ENCODE measurements around the gene KPNA3.

The KPNA3 gene

DNA sequence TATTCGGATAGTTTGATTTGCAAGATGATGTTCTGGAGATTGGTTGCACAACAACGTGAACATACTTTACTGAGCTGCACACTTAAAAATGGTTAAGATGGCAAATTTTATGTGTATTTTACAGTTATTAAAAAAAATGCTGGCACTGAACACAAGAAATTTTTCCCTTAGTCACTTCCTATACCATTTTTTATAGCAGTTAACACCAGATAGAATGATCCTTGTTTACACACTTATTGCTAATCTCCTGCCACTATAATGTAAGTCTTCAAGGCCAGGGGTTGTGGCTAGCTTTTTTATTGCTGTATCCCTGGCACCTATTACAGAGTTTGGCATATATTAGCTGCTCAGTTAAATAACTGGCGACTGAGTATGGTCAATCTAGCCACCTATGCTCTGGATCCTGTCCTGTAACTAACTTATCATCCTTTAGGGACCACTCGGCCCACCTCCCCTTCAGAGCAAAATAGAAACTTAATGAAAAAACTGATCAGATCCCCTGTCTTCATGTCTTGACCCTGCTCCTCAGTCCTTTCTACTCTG, 99.2 kb downstream of the KPNA3 start:
- Histone ChIP-seq H2AK5ac (ENCODE audit: low read length) (no peak overlapping the region), H3K79me1 (ENCODE audit: low read length) (peaks cover 4% of the 10 kb centered on the region), H4K91ac (ENCODE audit: low read depth, low read length) (no peak overlapping the region), H4K12ac (ENCODE audit: low read depth, low read length) (no peak overlapping the region), H3K9me3 (ENCODE audit: insufficient read depth, low read depth, low read length) (no peaks in the 10 kb centered on the region), H2BK5ac (ENCODE audit: low read depth, low read length, poor library complexity) (no peak overlapping the region), H2BK12ac (ENCODE audit: low read length) (no peak overlapping the region), H3K4me3 (ENCODE audit: low read depth, low read length) (no peak overlapping the region), H3K27me3 (ENCODE audit: insufficient read depth, low read length) (no peaks in the 10 kb centered on the region), H2BK120ac (ENCODE audit: insufficient read depth, low read length, poor library complexity) (no peak overlapping the region), H3K14ac (ENCODE audit: low read length) (no peak overlapping the region), H3K9ac (ENCODE audit: low read length) (no peak overlapping the region), H3K36me3 (ENCODE audit: control insufficient read depth in 1 of 2, insufficient read depth in 2 of 2, low read length in 2 of 2) (peaks cover 2 to 3% of the 10 kb centered on the region in 2 experiments), H3K4me1 (ENCODE audit: control insufficient read depth in 1 of 2, insufficient read depth in 2 of 2, low read length in 2 of 2) (peaks cover 1 to 2% of the 10 kb centered on the region in 2 experiments), H3K27ac (ENCODE audit: low read depth, low read length) (no peak overlapping the region), H3K18ac (ENCODE audit: low read length) (no peak overlapping the region), H3K23ac (ENCODE audit: low read length) (no peak overlapping the region), H3K4me2 (ENCODE audit: low read length) (no peak overlapping the region), H3K4ac (ENCODE audit: low read depth, low read length) (no peak overlapping the region), H2AFZ (ENCODE audit: insufficient read depth, low read length, poor library complexity) (no peak overlapping the region), H3K79me2 (ENCODE audit: control insufficient read depth, insufficient read depth, low read length, poor library complexity) (no peaks in the 10 kb centered on the region), H4K8ac (ENCODE audit: low read depth, low read length) (no peak overlapping the region)
- DNase-seq: no peak
- WGBS (ENCODE audit: extremely low coverage, insufficient coverage, insufficient read length): no CpG with 5 or more reads among the region's 4 CpGs

DNA sequence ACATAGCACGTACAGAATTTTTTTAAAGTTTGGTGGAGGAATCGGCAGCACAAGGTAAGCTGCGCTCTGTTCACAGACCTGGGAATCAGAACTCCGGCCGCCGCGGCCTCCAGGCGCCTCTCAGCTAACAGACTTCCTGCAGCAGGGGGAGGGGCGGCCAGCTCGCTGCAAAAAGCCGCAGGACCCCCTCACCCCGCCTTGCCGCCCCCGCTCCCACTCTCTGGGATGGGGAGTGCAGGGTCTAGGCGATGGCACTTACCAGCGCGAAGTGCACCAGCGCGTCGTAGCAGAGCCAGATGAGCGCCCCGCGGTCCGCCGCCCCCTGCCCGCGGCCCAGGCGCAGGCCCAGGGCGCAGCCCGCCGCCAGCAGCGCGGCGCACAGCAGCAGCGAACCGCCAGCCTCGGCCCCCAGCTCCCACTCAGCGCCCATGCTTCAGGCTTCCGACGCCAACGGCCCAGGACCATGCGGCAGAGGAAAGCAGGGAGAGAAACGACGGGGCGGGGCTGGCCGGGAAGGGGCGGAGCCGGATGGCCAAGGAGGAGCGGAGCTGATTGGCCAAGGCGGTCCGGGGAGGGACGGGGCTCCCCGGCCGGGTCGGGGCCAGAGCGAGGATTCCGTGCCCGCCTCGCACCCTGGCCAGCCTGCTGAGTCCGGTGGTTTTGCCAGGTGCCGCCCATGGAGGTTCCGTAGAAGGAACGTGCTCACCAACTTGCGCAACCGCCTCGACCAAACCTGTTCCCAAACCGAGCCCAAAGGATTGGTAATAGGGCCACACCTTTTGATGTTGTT, 101.3 kb downstream of the KPNA3 start, which contains the start of gene EBPL:
Gene EBPL, minus strand, starts transcription at position 492 of the 790 bp plus-strand sequence. Its CDS starts 62 bp downstream, at position 430.
- Histone ChIP-seq H3K9me3 (ENCODE audit: insufficient read depth, low read depth, low read length) (no peaks in the 10 kb centered on the region), H3K4ac (ENCODE audit: low read depth, low read length) (no peak within 1 kb of the TSS), H3K4me3 (ENCODE audit: low read depth, low read length) (peak within 1 kb of the TSS; percentile 77), H3K14ac (ENCODE audit: low read length) (peak within 1 kb of the TSS; percentile 85), H3K36me3 (ENCODE audit: control insufficient read depth in 1 of 2, insufficient read depth in 2 of 2, low read length in 2 of 2) (peaks cover 0 to 1% of the 10 kb centered on the region in 2 experiments), H3K27me3 (ENCODE audit: insufficient read depth, low read length) (no peaks in the 10 kb centered on the region), H3K18ac (ENCODE audit: low read length) (peak within 1 kb of the TSS; percentile 55), H3K79me1 (ENCODE audit: low read length) (peaks cover 4% of the 10 kb centered on the region), H3K4me2 (ENCODE audit: low read length) (peak within 1 kb of the TSS; percentile 84), H2BK12ac (ENCODE audit: low read length) (no peak within 1 kb of the TSS), H2AK5ac (ENCODE audit: low read length) (no peak within 1 kb of the TSS), H3K9ac (ENCODE audit: low read length) (peak within 1 kb of the TSS; percentile 42), H3K27ac (ENCODE audit: low read depth, low read length) (peak within 1 kb of the TSS; percentile 83), H2BK5ac (ENCODE audit: low read depth, low read length, poor library complexity) (peak within 1 kb of the TSS; percentile 28), H2BK120ac (ENCODE audit: insufficient read depth, low read length, poor library complexity) (no peak within 1 kb of the TSS), H3K4me1 (ENCODE audit: control insufficient read depth in 1 of 2, insufficient read depth in 2 of 2, low read length in 2 of 2) (peaks cover 3 to 5% of the 10 kb centered on the region in 2 experiments), H3K79me2 (ENCODE audit: control insufficient read depth, insufficient read depth, low read length, poor library complexity) (no peaks in the 10 kb centered on the region), H4K12ac (ENCODE audit: low read depth, low read length) (peak within 1 kb of the TSS; percentile 39), H4K8ac (ENCODE audit: low read depth, low read length) (peak within 1 kb of the TSS; percentile 40), H4K91ac (ENCODE audit: low read depth, low read length) (peak within 1 kb of the TSS; percentile 50), H3K23ac (ENCODE audit: low read length) (no peak within 1 kb of the TSS), H2AFZ (ENCODE audit: insufficient read depth, low read length, poor library complexity) (peak within 1 kb of the TSS; percentile 93)
- WGBS (ENCODE audit: extremely low coverage, insufficient coverage, insufficient read length): no CpG with 5 or more reads among the region's 67 CpGs
- peak; percentile 86 to 93 for DNase-seq

DNA sequence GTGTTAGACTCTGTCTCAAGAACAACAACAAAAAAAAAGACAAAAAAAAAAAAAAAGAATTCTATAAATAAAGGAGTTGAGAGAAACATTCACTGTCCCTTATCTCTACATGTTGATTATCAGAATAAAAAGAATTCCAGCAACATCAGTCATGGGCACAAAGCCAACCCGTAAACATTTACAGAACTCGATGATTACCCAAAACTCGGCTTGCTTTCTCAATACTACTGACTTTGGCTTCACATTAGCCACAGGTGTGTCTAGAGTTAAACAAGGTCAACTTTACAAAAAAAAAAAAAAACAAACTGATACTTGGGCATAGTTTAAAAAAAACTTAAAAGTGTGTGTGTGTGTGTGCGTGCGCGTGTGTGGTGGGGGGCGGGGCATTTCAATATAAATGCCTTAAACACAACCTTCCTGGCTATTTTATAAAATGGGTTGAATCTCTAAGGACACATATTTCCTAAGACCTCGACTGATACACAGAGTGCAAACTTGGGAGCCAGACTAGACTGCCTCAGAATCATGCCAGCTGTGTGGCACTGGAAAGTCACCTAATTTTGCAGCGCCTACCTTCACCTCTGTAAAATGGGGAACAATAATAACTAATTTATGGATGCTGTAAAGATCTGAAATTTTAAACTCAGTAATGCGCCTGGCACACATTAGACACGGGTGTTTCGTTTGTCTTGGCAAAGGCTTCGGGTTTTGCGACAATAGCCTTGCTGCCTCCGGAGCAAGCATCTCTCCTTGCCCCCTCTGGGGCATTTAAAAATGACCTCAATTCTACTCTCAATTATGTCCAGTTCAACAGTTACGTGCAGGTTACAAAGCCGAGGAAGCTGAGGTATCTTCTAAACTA, 102.1 kb downstream of the KPNA3 start:
- peaks cover under 1 to 1% of the 10 kb centered on the region in 2 experiments for H3K36me3 ChIP-seq (ENCODE audit: control insufficient read depth in 1 of 2, insufficient read depth in 2 of 2, low read length in 2 of 2)
- WGBS (ENCODE audit: extremely low coverage, insufficient coverage, insufficient read length): no CpG with 5 or more reads among the region's 17 CpGs
- no peak overlapping the region for H2AK5ac ChIP-seq (ENCODE audit: low read length)
- no peak overlapping the region for H3K4ac ChIP-seq (ENCODE audit: low read depth, low read length)
- H4K8ac ChIP-seq (ENCODE audit: low read depth, low read length): no peak overlapping the region
- H3K27me3 ChIP-seq (ENCODE audit: insufficient read depth, low read length): no peaks in the 10 kb centered on the region
- peak overlapping the region; percentile 84 for H3K4me2 ChIP-seq (ENCODE audit: low read length)
- H3K18ac ChIP-seq (ENCODE audit: low read length): no peak overlapping the region
- H3K79me2 ChIP-seq (ENCODE audit: control insufficient read depth, insufficient read depth, low read length, poor library complexity): no peaks in the 10 kb centered on the region
- H3K9me3 ChIP-seq (ENCODE audit: insufficient read depth, low read depth, low read length): no peaks in the 10 kb centered on the region
- H3K79me1 ChIP-seq (ENCODE audit: low read length): peaks cover 4% of the 10 kb centered on the region
- peaks cover 3 to 5% of the 10 kb centered on the region in 2 experiments for H3K4me1 ChIP-seq (ENCODE audit: control insufficient read depth in 1 of 2, insufficient read depth in 2 of 2, low read length in 2 of 2)
- H3K9ac ChIP-seq (ENCODE audit: low read length): peak overlapping the region; percentile 42
- H4K12ac ChIP-seq (ENCODE audit: low read depth, low read length): no peak overlapping the region
- no peak overlapping the region for H2BK12ac ChIP-seq (ENCODE audit: low read length)
- H3K14ac ChIP-seq (ENCODE audit: low read length): no peak overlapping the region
- no peak overlapping the region for H2BK5ac ChIP-seq (ENCODE audit: low read depth, low read length, poor library complexity)
- peak in 1 of 2 donors; percentile 49 for DNase-seq
- no peak overlapping the region for H4K91ac ChIP-seq (ENCODE audit: low read depth, low read length)
- no peak overlapping the region for H2BK120ac ChIP-seq (ENCODE audit: insufficient read depth, low read length, poor library complexity)
- no peak overlapping the region for H3K23ac ChIP-seq (ENCODE audit: low read length)
- H3K4me3 ChIP-seq (ENCODE audit: low read depth, low read length): peak overlapping the region; percentile 77
- H3K27ac ChIP-seq (ENCODE audit: low read depth, low read length): peak overlapping the region; percentile 83
- no peak overlapping the region for H2AFZ ChIP-seq (ENCODE audit: insufficient read depth, low read length, poor library complexity)

DNA sequence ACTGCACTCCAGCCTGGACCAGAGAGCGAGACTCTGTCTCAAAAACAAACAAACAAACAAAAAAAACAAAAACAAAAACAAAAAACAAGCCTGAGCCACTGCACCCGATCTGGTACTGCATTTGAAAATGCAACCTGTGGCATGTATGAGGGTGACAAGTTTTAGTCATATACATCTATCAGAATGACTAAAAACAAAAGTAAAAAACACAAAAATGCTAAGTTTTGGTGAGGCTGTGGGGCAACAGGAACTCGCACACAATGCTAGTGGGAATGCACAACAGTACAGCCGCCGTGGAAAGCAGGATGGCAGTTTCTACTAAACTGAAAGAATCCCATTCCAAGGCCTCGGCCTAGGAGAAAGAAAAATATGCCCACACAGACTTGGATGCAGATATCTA, 109.0 kb downstream of the KPNA3 start:
- Histone ChIP-seq H2BK5ac (ENCODE audit: low read depth, low read length, poor library complexity) (no peak overlapping the region), H3K4ac (ENCODE audit: low read depth, low read length) (no peak overlapping the region), H3K4me2 (ENCODE audit: low read length) (no peak overlapping the region), H4K91ac (ENCODE audit: low read depth, low read length) (no peak overlapping the region), H3K9ac (ENCODE audit: low read length) (no peak overlapping the region), H3K79me2 (ENCODE audit: control insufficient read depth, insufficient read depth, low read length, poor library complexity) (no peaks in the 10 kb centered on the region), H3K18ac (ENCODE audit: low read length) (no peak overlapping the region), H3K27ac (ENCODE audit: low read depth, low read length) (no peak overlapping the region), H4K8ac (ENCODE audit: low read depth, low read length) (no peak overlapping the region), H3K14ac (ENCODE audit: low read length) (no peak overlapping the region), H4K12ac (ENCODE audit: low read depth, low read length) (no peak overlapping the region), H3K23ac (ENCODE audit: low read length) (no peak overlapping the region), H3K79me1 (ENCODE audit: low read length) (no peaks in the 10 kb centered on the region), H3K36me3 (ENCODE audit: control insufficient read depth in 1 of 2, insufficient read depth in 2 of 2, low read length in 2 of 2) (peaks cover 5 to 7% of the 10 kb centered on the region in 2 experiments), H3K9me3 (ENCODE audit: insufficient read depth, low read depth, low read length) (peaks cover 3% of the 10 kb centered on the region), H2AK5ac (ENCODE audit: low read length) (no peak overlapping the region), H2AFZ (ENCODE audit: insufficient read depth, low read length, poor library complexity) (no peak overlapping the region), H2BK12ac (ENCODE audit: low read length) (no peak overlapping the region), H3K27me3 (ENCODE audit: insufficient read depth, low read length) (no peaks in the 10 kb centered on the region), H3K4me1 (ENCODE audit: control insufficient read depth in 1 of 2, insufficient read depth in 2 of 2, low read length in 2 of 2) (peaks cover 2 to 4% of the 10 kb centered on the region in 2 experiments), H2BK120ac (ENCODE audit: insufficient read depth, low read length, poor library complexity) (no peak overlapping the region), H3K4me3 (ENCODE audit: low read depth, low read length) (no peak overlapping the region)
- no CpG with 5 or more reads among the region's 6 CpGs for WGBS (ENCODE audit: extremely low coverage, insufficient coverage, insufficient read length)
- DNase-seq: no peak

Data from trophoblast cell (in vitro differentiated cells and primary cell).